ENCODE data around the gene DLL4.

DNA sequence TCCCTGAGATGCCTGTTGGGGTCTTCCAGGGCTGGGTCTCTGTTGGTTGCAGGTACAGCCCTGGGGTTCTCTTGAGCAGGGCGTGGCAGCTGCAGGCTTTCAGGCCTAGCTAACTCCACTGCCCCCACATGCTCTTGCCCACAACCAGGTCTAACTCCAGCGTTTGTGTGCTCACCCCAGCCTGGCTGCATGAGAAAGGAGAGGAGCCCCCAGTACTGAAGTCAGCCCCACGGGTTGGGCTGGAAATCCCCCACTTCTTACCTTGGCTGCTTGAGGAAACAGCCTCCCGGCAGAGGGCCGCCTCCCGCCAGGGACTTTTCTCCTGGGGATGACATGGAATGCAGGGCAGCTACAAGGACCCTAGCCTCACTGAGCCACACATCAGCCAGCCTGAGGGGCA is 16.7 kb upstream of the DLL4 start:
- TF ChIP-seq, protein P1, sequence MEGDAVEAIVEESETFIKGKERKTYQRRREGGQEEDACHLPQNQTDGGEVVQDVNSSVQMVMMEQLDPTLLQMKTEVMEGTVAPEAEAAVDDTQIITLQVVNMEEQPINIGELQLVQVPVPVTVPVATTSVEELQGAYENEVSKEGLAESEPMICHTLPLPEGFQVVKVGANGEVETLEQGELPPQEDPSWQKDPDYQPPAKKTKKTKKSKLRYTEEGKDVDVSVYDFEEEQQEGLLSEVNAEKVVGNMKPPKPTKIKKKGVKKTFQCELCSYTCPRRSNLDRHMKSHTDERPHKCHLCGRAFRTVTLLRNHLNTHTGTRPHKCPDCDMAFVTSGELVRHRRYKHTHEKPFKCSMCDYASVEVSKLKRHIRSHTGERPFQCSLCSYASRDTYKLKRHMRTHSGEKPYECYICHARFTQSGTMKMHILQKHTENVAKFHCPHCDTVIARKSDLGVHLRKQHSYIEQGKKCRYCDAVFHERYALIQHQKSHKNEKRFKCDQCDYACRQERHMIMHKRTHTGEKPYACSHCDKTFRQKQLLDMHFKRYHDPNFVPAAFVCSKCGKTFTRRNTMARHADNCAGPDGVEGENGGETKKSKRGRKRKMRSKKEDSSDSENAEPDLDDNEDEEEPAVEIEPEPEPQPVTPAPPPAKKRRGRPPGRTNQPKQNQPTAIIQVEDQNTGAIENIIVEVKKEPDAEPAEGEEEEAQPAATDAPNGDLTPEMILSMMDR (IDR thresholded peaks at IDR 0.05; ENCODE audit: low read depth, low read length), result no peak
- TF ChIP-seq POLR2A (IDR thresholded peaks at IDR 0.05; ENCODE audit: extremely low read depth, insufficient read length) (no peak), MYC (IDR thresholded peaks at IDR 0.05; ENCODE audit: low read depth, low read length) (no peak)
- TF ChIP-seq, protein P2, sequence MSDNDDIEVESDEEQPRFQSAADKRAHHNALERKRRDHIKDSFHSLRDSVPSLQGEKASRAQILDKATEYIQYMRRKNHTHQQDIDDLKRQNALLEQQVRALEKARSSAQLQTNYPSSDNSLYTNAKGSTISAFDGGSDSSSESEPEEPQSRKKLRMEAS (IDR thresholded peaks at IDR 0.05; ENCODE audit: low read depth, low read length), result no peak
